Measurements from ENCODE around the gene ELAVL1. TPM values are rescaled to one million over a fixed set of nuclear protein-coding genes. Genes with fewer than 3 reads are reported as not detected.

Gene ELAVL1
- total and polyA plus RNA-seq, 2 of the 13 experiments (the other 11 are each of a cell fraction or from before 2014, with no cell fraction given), result 27.9 to 38.4 TPM

- TF ChIP-seq, protein P1, sequence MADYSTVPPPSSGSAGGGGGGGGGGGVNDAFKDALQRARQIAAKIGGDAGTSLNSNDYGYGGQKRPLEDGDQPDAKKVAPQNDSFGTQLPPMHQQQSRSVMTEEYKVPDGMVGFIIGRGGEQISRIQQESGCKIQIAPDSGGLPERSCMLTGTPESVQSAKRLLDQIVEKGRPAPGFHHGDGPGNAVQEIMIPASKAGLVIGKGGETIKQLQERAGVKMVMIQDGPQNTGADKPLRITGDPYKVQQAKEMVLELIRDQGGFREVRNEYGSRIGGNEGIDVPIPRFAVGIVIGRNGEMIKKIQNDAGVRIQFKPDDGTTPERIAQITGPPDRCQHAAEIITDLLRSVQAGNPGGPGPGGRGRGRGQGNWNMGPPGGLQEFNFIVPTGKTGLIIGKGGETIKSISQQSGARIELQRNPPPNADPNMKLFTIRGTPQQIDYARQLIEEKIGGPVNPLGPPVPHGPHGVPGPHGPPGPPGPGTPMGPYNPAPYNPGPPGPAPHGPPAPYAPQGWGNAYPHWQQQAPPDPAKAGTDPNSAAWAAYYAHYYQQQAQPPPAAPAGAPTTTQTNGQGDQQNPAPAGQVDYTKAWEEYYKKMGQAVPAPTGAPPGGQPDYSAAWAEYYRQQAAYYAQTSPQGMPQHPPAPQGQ (CRISPR knock-in tag; IDR thresholded peaks at IDR 0.05; ENCODE audit: borderline replicate concordance), result no peak
- TF ChIP-seq ZNF772 (CRISPR knock-in tag; IDR thresholded peaks at IDR 0.05) (no peak), SSRP1 (CRISPR knock-in tag; IDR thresholded peaks at IDR 0.05) (no peak), KMT2B (CRISPR knock-in tag; IDR thresholded peaks at IDR 0.05) (no peak), ZFP62 (CRISPR knock-in tag; IDR thresholded peaks at IDR 0.05) (no peak), ZNF839 (CRISPR knock-in tag; IDR thresholded peaks at IDR 0.05; ENCODE audit: borderline replicate concordance) (no peak), ZNF274 (CRISPR knock-in tag; IDR thresholded peaks at IDR 0.05) (no peak), HMGXB4 (CRISPR knock-in tag; IDR thresholded peaks at IDR 0.05; ENCODE audit: borderline replicate concordance in 1 of 2, low read depth in 1 of 2) (no peak), IKZF5 (CRISPR knock-in tag; IDR thresholded peaks at IDR 0.05) (no peak), ZNF713 (CRISPR knock-in tag; IDR thresholded peaks at IDR 0.05) (no peak)
- TF ChIP-seq, protein P2, sequence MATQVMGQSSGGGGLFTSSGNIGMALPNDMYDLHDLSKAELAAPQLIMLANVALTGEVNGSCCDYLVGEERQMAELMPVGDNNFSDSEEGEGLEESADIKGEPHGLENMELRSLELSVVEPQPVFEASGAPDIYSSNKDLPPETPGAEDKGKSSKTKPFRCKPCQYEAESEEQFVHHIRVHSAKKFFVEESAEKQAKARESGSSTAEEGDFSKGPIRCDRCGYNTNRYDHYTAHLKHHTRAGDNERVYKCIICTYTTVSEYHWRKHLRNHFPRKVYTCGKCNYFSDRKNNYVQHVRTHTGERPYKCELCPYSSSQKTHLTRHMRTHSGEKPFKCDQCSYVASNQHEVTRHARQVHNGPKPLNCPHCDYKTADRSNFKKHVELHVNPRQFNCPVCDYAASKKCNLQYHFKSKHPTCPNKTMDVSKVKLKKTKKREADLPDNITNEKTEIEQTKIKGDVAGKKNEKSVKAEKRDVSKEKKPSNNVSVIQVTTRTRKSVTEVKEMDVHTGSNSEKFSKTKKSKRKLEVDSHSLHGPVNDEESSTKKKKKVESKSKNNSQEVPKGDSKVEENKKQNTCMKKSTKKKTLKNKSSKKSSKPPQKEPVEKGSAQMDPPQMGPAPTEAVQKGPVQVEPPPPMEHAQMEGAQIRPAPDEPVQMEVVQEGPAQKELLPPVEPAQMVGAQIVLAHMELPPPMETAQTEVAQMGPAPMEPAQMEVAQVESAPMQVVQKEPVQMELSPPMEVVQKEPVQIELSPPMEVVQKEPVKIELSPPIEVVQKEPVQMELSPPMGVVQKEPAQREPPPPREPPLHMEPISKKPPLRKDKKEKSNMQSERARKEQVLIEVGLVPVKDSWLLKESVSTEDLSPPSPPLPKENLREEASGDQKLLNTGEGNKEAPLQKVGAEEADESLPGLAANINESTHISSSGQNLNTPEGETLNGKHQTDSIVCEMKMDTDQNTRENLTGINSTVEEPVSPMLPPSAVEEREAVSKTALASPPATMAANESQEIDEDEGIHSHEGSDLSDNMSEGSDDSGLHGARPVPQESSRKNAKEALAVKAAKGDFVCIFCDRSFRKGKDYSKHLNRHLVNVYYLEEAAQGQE (IDR thresholded peaks at IDR 0.05; ENCODE audit: borderline replicate concordance in 1 of 2, low read depth in 1 of 2, low read length in 2 of 2), result no peak
- TF ChIP-seq, protein P3, sequence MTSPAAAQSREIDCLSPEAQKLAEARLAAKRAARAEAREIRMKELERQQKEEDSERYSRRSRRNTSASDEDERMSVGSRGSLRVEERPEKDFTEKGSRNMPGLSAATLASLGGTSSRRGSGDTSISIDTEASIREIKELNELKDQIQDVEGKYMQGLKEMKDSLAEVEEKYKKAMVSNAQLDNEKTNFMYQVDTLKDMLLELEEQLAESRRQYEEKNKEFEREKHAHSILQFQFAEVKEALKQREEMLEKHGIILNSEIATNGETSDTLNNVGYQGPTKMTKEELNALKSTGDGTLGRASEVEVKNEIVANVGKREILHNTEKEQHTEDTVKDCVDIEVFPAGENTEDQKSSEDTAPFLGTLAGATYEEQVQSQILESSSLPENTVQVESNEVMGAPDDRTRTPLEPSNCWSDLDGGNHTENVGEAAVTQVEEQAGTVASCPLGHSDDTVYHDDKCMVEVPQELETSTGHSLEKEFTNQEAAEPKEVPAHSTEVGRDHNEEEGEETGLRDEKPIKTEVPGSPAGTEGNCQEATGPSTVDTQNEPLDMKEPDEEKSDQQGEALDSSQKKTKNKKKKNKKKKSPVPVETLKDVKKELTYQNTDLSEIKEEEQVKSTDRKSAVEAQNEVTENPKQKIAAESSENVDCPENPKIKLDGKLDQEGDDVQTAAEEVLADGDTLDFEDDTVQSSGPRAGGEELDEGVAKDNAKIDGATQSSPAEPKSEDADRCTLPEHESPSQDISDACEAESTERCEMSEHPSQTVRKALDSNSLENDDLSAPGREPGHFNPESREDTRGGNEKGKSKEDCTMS (CRISPR knock-in tag; conservative IDR thresholded peaks at IDR 0.05), result no peak
These were observed 74.7 kb downstream of the ELAVL1 start (continued) for GRCh38 chr19:7930765-7931164.
